SU-DHL-6 (cell line): ENCODE results near the gene ATP6V1C2.
"Not testable (repeated sequence)": the region's sequence is repeated elsewhere in the genome, so short reads cannot be mapped to it uniquely, and the experiment has no call there.

Experiments
- H2AFZ ChIP-seq: fragments of 200-600 bp; sonication (generic); 2 replicates; pipeline ENCODE4 v1.6.1; 2014; ENCODE audit warnings: low read depth, mild to moderate bottlenecking, moderate library complexity, mixed read lengths, antibody characterized with exemption, low read length; ENCODE audit not compliant: severe bottlenecking
- H3F3A ChIP-seq: fragments of 200-600 bp; shearing (Covaris generic); 2 replicates; pipeline ENCODE4 v1.6.0; 2016; ENCODE audit warnings: antibody characterized with exemption, mild to moderate bottlenecking; ENCODE audit not compliant: insufficient read depth
- H3K27ac ChIP-seq: fragments of 200-600 bp; sonication (generic); 2 replicates; pipeline ENCODE4 v1.5.1; 2016; ENCODE audit warnings: low read depth, mild to moderate bottlenecking, low read length, moderate library complexity, mixed read lengths
- H3K27me3 ChIP-seq: fragments of 200-600 bp; sonication (generic), shearing (Covaris generic); 2 replicates; pipeline ENCODE4 v1.6.0; 2014; ENCODE audit warnings: mild to moderate bottlenecking, low read length
- H3K36me3 ChIP-seq: fragments of 200-600 bp; sonication (generic); 2 replicates; pipeline ENCODE4 v1.6.1; 2014; ENCODE audit warnings: mild to moderate bottlenecking, low read length, mixed read lengths
- H3K4me2 ChIP-seq: fragments of 300-600, 200-600 bp; shearing (Covaris generic), sonication (generic); 2 replicates; pipeline ENCODE4 v1.6.0; 2014; ENCODE audit warnings: low read length, low read depth, mild to moderate bottlenecking; ENCODE audit not compliant: poor library complexity, severe bottlenecking
- H3K4me3 ChIP-seq: fragments of 200-600 bp; sonication (generic); 2 replicates; pipeline ENCODE4 v1.5.1; 2014; ENCODE audit warnings: antibody characterized with exemption, low read length, mild to moderate bottlenecking, mixed read lengths; ENCODE audit not compliant: insufficient read depth, poor library complexity, severe bottlenecking
- H3K79me2 ChIP-seq: fragments of 200-600 bp; sonication (generic); 2 replicates; pipeline ENCODE4 v1.6.1; 2014; ENCODE audit warnings: mild to moderate bottlenecking, low read length, moderate library complexity; ENCODE audit not compliant: insufficient read depth
- H3K9ac ChIP-seq: fragments of 200-600 bp; sonication (generic); 2 replicates; pipeline ENCODE4 v1.7.0; 2014; ENCODE audit warnings: mild to moderate bottlenecking, low read length
- H3K9me2 ChIP-seq: fragments of 200-600 bp; sonication (generic); replicated peaks from 2 replicates; pipeline ENCODE4 v1.6.1; 2014; ENCODE audit warnings: low read length; ENCODE audit not compliant: insufficient read depth
- H3K9me3 ChIP-seq: fragments of 200-600 bp; sonication (generic); 2 replicates; pipeline ENCODE4 v1.6.1; 2014; ENCODE audit warnings: low read length, mixed read lengths; ENCODE audit not compliant: insufficient read depth
- H4K20me1 ChIP-seq: fragments of 200-600 bp; sonication (generic); 2 replicates; pipeline ENCODE4 v1.6.1; 2014; ENCODE audit warnings: low read depth, mild to moderate bottlenecking, antibody characterized with exemption, low read length, moderate library complexity, mixed read lengths
- EZH2phosphoT487 ChIP-seq: fragments of 200-600 bp; sonication (generic), shearing (Covaris generic); conservative IDR thresholded peaks from 2 replicates; pipeline ENCODE4 v1.6.1; 2018; ENCODE audit warnings: mild to moderate bottlenecking, antibody characterized with exemption, low read length, moderate library complexity, mixed read lengths
- TF ChIP-seq, protein P1 (sequence below): fragments of 200-600 bp; sonication (generic); IDR thresholded peaks from one replicate; pipeline ENCODE4 v1.5.1; 2017; ENCODE audit warnings: antibody characterized with exemption, mild to moderate bottlenecking, low read length, moderate library complexity; ENCODE audit not compliant: insufficient read depth, poor library complexity, severe bottlenecking

Gene ATP6V1C2

DNA sequence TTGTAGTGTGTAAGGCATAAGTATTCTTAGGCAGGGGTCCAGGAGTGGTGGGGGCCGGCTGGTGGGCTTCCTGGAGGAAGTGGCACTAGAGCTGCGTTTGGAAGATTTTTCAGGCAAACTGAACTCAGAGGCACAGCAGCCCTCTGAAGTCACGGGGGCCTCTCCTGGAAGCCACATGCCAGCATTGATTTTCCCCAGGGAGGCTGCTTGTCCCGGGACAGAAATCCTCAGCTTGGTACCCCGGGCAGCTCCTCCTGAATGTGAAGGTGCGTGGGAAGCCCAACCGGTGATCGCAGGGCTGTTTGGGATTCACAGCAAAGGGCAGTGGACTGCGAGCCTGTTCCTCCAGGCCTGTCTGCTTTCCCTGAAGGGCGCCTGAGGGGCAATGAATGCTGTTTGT is 92.7 kb downstream of the ATP6V1C2 start:
- TF ChIP-seq, protein P1, sequence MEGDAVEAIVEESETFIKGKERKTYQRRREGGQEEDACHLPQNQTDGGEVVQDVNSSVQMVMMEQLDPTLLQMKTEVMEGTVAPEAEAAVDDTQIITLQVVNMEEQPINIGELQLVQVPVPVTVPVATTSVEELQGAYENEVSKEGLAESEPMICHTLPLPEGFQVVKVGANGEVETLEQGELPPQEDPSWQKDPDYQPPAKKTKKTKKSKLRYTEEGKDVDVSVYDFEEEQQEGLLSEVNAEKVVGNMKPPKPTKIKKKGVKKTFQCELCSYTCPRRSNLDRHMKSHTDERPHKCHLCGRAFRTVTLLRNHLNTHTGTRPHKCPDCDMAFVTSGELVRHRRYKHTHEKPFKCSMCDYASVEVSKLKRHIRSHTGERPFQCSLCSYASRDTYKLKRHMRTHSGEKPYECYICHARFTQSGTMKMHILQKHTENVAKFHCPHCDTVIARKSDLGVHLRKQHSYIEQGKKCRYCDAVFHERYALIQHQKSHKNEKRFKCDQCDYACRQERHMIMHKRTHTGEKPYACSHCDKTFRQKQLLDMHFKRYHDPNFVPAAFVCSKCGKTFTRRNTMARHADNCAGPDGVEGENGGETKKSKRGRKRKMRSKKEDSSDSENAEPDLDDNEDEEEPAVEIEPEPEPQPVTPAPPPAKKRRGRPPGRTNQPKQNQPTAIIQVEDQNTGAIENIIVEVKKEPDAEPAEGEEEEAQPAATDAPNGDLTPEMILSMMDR = no peak
- TF ChIP-seq EZH2phosphoT487 = no peak
- H3K27ac ChIP-seq = no peak overlapping the region

DNA sequence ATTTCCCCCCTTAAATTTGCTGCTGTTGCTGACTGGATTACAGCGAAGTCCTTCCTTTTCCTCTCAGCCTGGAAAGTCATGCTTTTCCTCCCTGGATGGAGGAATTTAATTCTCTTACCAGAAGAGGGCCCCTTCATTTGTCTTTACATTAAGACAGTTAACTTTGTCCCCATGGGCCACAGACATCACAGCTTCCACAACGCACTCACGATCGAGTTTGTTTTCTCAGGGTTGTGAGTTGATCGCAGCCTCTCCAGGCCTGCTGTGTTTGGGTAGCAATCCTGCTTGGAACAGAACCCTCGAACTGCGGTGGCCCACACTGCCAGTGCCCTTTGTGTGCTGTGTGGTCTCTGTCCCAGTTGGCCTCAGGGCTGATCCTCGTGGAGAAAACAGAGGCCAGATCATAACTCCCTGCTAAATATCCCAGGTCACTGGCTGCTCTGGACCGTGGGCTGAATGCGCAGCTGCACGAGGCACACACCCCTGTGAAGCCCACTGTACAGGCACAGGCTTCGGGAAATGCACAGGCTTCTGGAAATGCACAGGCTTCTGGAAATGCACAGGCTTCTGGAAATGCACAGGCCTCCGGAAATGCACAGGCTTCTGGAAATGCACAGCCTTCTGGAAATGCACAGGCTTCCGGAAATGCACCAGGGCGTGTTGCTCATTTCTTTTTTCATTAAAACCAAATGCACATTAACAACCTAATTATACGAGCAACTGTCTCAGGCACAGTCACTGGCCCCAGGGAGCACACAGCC is 93.3 kb downstream of the ATP6V1C2 start:
- no peaks in the 10 kb centered on the region for H3K36me3 ChIP-seq
- TF ChIP-seq EZH2phosphoT487 = no peak
- TF ChIP-seq, protein P1 = no peak
- H2AFZ ChIP-seq = no peak overlapping the region
- H3K27me3 ChIP-seq = no peaks in the 10 kb centered on the region
- H3K9me3 ChIP-seq = no peaks in the 10 kb centered on the region
- H3K27ac ChIP-seq = no peak overlapping the region
- H3F3A ChIP-seq = peaks cover 16% of the 10 kb centered on the region
- H3K4me3 ChIP-seq = no peak overlapping the region
- no peaks in the 10 kb centered on the region for H3K9me2 ChIP-seq
- H3K79me2 ChIP-seq = peaks cover 27% of the 10 kb centered on the region
- peaks cover 3% of the 10 kb centered on the region for H4K20me1 ChIP-seq
- H3K9ac ChIP-seq = no peak overlapping the region
- H3K4me2 ChIP-seq = no peak overlapping the region

More for the DNA sequence above, 92.7 kb downstream of the ATP6V1C2 start:
- peaks cover 4% of the 10 kb centered on the region; the same call in 1 of the 2 replicates for H3K36me3 ChIP-seq
- no peaks in the 10 kb centered on the region for H3K27me3 ChIP-seq
- H3K9me2 ChIP-seq = no peaks in the 10 kb centered on the region
- peaks cover 9% of the 10 kb centered on the region for H4K20me1 ChIP-seq
- no peak overlapping the region for H3K4me3 ChIP-seq
- H3K4me2 ChIP-seq = no peak overlapping the region
- no peak overlapping the region for H3K9ac ChIP-seq
- no peak overlapping the region for H2AFZ ChIP-seq
- no peaks in the 10 kb centered on the region for H3K9me3 ChIP-seq
- H3K79me2 ChIP-seq = peaks cover 33% of the 10 kb centered on the region
- H3F3A ChIP-seq = peaks cover 16% of the 10 kb centered on the region

DNA sequence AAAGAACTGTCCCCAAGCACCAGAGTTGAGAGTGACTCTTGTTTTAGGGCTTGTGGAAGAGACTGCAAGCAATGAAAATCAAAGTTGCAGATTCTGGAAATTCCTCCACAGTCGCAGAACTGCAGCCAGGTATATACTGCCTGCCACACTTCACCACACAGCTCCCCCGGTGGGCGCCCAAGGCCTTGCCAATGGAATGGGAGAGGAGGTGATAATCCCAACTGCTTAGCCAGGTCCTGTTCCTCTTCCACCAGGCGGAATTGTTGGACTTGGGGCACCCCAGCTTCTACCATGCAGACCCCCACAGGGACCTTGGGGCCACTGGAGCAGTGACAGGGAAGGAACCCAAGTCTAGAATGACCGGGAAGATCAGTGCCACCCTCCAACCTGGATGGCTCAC is 96.0 kb downstream of the ATP6V1C2 start:
- Histone ChIP-seq H3K9ac (no peak overlapping the region), H3K79me2 (0 out of 2 replicates have a peak, but pooled peaks cover under 1% of the 10 kb centered on the region), H4K20me1 (no peaks in the 10 kb centered on the region), H3K9me3 (no peaks in the 10 kb centered on the region), H3K27ac (no peak overlapping the region), H3K9me2 (no peaks in the 10 kb centered on the region), H3K36me3 (no peaks in the 10 kb centered on the region), H2AFZ (no peak overlapping the region), H3K4me2 (no peak overlapping the region), H3K4me3 (no peak overlapping the region), H3K27me3 (no peaks in the 10 kb centered on the region), H3F3A (no peaks in the 10 kb centered on the region)
- TF ChIP-seq EZH2phosphoT487 = no peak
- TF ChIP-seq, protein P1 = no peak

DNA sequence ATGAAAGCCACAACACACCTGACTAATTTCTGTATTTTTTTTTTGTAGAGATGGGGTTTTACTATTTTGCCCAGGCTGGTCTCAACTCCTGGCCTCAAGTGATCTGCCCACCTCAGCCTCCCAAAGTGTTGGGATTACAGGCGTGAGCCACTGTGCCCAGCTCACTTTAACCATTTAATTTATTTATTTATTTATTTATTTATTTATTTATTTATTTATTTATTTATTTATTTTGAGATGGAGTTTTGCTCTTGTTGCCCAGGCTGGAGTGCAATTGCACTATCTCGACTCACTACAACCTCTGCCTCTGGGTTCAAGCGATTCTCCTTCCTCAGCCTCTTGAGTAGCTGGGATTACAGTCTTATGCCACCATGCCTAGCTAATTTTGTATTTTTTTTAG is 96.9 kb downstream of the ATP6V1C2 start:
- not testable (repeated sequence) for H3K9ac ChIP-seq, H2AFZ ChIP-seq, H3K4me2 ChIP-seq, H3F3A ChIP-seq, H3K36me3 ChIP-seq, H3K79me2 ChIP-seq, H3K27me3 ChIP-seq, H3K9me3 ChIP-seq, H3K27ac ChIP-seq, H4K20me1 ChIP-seq, H3K4me3 ChIP-seq, H3K9me2 ChIP-seq
